Kidney glomerular epithelial cell (primary cell): ENCODE data around the gene GLT8D2.
A peak's percentile ranks its signal among the peaks of the same experiment; 100 is the strongest.

Source experiments
- DNase-seq: peaks from one replicate; lab custom pipeline; 2025; lab: John Stamatoyannopoulos, UW

The GLT8D2 gene, protein sequence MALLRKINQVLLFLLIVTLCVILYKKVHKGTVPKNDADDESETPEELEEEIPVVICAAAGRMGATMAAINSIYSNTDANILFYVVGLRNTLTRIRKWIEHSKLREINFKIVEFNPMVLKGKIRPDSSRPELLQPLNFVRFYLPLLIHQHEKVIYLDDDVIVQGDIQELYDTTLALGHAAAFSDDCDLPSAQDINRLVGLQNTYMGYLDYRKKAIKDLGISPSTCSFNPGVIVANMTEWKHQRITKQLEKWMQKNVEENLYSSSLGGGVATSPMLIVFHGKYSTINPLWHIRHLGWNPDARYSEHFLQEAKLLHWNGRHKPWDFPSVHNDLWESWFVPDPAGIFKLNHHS

DNA sequence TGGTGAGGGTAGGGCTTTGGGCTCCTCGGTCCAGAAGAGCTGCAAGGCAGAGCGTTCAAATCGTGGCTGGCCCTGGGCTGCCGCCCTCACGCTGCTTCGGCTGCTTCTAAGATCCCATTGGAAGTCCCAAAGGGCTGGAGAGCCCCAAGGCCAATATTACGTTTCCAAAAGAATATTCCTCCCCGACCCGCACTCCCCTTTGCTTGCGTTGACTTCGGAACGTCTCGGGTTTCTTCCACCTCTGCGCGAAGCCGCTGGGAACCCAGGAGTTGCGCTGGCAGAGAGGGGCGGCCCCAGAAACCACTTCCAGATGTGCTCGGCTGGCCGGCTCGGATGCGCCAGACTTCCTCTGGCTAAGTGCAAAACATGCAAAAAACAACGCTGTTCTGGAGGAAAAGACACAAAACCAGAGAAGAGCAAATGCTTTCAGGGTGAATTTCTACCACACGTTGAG, at the start of gene GLT8D2:
GLT8D2 (minus strand) TSS at position 285 of the 454 bp plus-strand sequence. CDS start 30,539 bp downstream, outside the sequence.
- DNase-seq: no peak

DNA sequence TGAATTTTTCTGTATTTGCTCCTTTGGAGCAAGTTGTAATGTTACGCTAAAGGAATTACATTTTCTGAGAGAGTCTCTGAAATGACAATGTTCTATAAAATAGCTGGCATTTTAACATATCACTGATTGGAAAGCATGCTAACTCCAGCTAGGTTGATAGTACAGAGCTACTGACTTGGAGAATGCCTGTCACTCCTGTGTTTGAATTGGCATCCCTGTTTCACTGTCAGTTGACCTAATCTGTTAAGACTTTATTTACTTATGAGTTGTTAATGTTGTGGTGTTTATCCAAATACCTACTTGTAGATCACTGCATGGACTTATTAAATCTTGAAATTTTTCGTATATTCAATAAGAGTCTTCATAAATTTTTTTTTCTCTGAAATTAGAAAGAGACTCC, 48.0 kb upstream of the GLT8D2 start:
- DNase-seq: no peak

DNA sequence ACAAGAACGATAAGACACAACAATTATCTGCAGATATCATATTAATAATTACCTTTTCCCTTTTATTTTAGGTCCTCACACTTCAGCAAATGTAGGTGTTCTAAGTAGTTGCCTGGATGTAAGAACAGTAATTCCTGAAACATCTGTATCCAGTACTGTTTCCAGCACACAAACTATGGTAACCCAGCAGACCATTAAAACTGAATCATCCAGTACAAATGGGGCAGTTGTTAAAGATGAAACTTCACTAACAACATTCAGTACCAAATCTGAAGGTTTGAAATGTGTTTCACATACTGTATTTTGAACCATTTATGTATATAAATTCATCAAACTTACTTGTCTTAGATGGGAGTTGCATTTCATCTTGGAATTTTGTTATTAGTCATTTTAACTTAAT, 45.3 kb upstream of the GLT8D2 start:
- no peak for DNase-seq

DNA sequence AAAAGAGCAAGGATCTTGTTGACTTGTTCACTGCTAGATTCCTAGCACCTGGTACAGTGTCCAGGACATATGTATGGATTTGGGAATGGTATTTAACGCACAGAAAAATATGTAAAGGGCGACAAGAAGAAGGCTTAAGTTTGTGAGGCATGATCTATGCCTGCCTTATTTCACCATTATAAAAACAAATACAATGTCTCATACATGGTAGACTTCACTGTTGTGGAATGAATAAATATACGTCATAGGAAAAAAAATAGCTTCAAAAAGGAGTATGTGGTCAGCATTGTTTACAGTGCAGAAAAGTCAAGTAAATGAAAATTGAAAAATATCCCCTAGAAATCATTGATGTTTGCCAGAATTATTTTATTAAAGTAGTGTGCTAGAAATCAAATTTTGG, 44.3 kb upstream of the GLT8D2 start:
- no peak for DNase-seq

DNA sequence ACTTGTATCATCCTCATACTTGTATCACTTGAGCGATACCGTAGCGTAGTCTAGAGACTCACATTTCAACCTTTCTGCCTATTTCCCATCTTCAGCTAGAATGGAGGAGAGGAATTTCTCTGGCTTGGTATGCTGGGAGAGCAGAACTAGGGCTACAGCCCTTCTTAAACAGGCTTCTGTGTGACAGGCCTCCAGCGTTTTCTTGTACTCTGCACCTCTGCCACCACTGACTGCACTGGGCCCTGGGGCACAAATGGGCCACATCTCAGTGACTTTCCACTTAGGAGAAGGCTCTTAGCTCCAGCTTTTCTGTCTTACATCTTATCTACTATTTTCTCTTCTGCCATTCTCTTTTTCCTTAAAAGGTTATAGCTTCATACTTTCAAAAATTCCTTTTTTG, 41.1 kb upstream of the GLT8D2 start:
- DNase-seq: no peak

DNA sequence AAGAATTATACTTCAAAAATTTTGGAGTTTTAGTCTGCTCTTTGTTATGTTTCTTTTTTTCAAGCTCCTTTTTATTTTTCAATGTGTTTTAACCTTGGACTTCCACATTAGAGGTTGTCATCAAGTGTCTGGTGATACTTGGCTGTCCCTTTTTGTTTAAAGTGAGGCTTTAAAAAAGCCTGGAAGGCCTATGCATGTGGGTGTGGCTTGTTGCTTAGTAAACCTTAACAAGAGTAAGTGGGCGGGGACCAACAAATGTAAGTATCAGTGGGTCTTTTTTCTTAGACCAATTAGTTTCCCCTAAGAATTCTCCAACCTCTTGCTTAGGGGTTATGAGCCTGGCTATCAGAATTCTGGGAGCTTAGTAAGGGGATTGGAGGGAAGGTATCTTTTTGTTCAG, 40.7 kb upstream of the GLT8D2 start:
- no peak for DNase-seq

DNA sequence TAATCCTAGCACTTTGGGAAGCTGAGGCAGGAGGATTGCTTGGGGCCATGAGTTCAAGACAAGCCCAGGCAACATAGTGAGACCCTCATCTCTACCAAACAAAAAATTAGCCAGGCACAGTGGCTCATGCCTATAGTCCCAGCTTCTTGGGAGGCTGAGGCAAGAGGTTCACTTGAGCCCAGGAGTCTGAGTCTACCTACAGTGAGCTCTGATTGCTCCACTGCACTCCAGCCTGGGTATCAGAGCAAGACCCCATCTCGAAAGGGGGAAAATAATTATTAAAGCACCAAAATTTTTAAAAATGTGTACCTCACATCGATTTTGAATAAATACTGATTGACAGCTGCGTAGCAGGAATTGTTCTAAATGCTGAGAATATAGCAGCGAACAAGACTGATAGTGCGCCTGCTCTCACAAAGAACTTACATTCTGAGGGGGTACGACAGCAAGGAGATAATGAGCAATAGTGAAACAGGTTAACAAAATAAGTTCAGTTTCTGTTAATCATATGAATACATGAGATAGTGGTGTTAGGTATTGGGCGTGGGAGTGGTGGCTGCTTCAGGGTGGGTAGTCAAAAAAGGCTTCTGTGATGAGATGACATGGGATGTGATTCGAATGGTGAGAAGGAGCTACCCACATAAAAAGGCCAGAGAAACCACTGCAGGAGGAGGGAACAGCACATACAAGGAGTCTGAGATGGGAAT, 33.9 kb upstream of the GLT8D2 start:
- no peak for DNase-seq

DNA sequence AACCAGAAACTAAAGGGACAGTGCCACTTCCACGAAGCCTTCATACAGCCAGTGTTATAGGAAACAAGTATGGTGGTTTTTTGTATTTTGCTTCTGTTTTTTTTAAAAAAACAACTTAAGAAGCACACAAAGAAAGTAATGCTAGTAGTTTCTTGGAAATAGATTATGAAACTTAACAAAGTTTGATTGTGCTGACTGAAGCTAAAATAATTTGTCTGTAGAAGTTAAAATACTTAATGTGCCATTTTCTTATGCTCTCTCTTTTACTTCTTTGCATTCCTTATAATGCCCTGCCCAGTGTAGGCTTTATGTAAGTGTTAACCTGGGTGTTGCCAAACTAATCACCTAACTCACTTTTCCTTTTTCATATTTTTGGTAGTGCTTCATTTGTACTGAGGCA, 30.8 kb upstream of the GLT8D2 start:
- DNase-seq: no peak

DNA sequence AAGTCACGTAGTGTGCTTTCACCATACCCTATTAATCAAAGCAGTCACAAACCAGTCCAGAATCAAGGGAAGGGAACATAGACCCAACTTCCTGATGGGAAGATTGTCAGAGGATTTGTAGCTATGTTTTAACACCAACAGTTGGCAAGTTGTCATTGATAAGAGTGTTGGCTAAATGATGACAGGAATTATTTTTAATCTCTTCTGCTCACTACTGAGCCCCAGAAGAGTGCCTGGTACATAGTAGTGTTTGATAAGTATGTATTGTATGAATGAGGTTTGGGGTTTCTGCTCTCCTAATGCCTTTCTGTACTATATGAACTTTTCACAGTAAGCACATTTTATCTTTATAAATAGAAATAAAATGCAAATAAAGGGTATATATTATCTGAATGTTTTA, 29.0 kb upstream of the GLT8D2 start:
- no peak for DNase-seq

DNA sequence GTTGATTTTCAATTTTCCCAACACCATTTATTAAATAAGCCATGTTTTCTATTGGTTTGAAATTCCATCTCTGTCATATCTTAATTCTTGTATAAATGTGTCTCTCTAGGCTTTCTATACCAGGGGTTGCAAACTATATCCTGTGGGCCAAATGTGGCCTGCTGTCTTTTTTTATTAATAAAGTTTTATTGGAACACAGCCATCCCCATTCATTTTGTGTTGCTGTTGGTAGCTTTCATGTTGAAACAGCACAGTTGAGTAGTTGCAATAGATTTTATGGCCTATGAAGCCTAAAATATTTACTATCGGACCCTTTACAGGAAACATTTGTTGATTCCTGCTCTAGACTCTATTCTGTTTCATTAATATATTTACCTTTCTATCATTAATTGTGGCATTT, 23.7 kb upstream of the GLT8D2 start:
- DNase-seq: no peak

DNA sequence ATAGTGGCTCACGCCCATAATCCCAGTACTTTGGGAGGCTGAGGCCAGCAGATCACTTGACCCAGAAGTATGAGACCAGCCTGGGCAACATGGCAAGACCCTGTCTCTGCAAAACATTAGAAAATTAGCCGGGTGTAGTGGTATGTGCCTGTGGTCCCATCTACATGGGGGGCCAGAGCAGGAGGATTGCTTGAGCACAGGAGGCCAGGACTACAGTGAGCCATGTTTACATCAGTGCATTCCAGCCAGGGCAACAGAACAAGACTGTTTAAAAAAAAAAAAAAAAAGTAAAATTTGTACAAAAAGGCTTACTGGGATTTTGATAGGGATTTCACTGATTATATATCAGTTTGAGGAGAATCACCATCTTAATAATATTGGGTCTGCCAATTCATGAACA, 22.1 kb upstream of the GLT8D2 start:
- no peak for DNase-seq

DNA sequence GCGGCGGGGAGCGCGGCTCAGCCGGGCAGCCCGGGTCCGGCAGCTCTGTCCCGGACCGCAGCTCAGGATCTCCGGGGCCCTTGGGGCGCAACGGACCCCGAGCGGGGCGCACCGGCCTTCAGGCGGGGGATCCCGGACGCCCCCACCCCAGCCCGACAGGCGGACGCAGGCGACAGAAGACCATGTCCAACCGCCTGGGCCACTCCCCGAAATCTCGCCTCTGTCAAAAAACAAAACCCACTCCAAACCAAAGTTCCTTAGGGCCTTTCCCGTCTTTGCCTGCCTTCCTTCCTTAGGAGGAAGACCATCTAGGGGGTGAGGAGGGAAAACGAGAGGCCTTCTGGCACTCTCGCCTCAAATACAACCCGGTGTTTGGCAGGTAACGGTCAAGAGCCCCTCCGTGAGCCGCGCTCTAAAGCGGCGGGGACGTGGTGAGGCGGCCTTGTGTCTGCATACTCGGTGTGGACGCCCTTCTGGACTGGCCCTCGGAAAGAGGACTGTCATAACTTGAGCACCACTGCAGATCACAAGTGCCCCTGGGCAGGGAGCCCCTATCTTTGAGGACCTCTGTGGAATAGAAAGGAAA, 14.9 kb upstream of the GLT8D2 start:
- DNase-seq: no peak

DNA sequence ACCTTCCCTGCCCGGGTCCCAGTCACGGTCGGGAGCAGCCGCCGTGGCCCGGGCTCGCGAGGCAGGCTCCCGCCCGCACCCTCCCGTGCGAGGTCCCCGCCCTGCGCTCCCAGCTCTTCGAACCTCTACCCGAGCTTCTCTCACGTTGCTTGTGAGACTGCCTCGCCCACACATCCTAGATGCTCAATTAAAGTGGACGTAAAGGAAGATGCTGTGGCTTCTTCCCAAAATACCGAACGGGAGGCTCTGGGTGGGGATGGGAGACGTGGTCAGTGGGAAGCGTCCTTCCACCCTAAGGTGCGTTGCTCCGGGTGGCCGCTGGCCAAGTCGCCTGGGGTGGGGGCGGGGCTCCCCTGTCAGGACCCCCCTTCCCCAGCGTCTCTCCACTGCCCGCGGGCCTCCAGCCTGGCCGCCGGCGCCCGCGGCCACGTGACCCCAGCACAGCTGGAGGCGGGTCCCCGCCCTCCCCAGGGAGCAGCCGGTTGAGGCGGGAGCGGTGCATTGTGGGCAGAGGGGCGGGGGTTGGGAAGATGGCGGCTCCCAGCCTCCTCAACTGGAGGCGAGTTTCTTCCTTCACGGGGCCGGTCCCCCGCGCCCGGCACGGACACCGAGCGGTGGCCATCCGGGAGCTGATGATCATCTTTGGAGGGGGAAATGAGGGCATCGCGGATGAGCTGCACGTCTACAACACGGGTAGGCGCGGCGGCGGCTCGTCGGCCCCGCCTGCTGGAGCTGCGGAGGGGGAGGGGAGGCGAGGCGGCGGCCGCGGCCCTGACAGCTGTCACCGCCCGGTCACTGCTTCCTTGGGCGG, 14.2 kb upstream of the GLT8D2 start, which contains the start of gene HCFC2:
HCFC2 (plus strand) TSS at position 501 of the 811 bp plus-strand sequence; CDS start at position 531, 30 bp downstream.
- DNase-seq: peak; percentile 63

DNA sequence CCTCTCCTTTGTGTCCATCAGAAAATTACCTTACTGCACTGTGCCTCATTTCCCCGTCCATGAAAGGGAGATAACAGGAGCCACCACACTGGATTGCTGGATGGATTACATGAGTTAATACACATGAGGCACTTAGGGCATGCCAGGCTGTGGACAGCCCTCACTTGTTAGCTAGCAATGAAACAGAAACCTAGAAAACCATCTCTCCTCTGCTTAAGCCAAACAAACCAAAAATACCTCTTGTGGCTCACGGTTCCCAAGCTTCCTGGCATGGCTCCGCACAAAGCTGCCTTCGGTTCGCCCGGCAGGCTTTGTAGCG, 13.7 kb upstream of the GLT8D2 start:
- peak; percentile 44 for DNase-seq

DNA sequence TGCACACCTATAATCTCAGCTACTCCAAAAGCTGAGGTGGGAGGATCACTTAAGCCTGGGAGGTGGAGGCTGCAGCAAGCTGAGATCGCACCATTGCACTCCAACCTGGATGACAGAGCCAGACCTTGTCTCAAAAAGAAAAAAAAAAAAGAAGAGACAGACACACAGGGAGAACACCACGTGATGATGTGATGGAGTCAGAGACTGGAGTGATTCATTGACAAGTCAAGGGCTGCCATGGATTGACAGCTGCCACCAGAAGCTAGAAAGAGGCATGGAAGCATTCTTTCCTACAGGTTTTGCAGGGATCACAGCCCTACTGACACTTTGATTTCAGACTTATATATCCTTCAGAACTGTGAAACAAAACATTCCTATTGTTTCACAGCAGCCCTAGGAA, 10.8 kb upstream of the GLT8D2 start:
- DNase-seq: peak; percentile 13

DNA sequence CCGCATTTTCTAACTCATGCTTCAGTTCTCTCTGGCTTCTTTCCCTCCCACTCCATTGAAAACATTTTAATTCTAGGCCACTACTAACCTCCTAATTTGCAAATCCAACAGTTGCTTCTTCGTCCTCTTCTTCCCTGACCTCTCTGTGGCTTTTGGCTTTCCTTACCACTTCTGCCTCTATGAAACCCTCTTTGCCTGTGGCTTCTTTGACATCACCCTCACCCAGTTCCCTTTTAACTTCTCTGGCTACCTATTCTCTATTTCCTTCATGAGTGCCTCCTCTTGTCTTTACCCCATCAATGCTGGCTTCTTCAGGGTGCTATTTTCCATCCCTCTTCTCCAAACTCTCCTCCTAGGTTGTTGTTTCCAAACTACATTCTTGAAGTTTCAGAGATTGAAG, 10.0 kb upstream of the GLT8D2 start:
- no peak for DNase-seq

DNA sequence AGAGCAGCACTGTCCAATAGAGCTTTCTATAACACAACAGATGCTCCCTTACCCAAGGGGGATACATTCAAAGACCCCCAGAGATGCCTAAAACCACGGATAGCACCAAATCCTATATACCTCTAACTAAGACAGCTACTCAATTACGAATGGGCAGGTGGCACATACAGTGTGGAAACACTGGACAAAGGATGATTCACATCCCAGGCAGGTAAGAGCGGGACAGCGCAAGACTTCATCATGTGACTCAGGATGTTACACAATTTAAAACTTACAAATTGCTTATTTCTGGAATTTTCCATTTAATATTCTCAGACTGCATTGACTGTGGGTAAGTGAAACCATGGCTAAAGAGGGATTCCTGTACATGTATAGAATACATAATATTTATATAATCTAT, 8.8 kb upstream of the GLT8D2 start:
- no peak for DNase-seq

DNA sequence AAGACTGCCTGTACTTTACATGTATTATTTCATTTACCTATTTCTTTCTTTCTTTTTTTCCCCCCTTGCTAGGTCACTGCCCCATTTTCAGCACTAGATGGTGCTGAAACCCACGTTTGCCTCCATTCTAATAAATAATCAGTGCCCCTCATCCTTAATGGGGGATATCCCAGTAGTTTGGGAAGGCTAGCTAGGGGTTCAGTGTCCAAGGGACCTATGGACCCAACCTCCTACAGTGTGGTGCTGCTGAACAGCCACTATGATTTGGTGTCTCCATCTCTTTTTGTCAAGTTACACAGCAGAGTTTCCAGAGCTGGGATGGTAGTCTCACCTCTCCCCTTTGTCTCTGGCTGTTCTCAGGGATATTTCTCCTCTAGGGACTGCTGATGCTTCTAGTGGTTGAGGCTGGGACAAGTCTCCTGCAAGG, 7.8 kb upstream of the GLT8D2 start:
- peak; percentile 13 for DNase-seq

DNA sequence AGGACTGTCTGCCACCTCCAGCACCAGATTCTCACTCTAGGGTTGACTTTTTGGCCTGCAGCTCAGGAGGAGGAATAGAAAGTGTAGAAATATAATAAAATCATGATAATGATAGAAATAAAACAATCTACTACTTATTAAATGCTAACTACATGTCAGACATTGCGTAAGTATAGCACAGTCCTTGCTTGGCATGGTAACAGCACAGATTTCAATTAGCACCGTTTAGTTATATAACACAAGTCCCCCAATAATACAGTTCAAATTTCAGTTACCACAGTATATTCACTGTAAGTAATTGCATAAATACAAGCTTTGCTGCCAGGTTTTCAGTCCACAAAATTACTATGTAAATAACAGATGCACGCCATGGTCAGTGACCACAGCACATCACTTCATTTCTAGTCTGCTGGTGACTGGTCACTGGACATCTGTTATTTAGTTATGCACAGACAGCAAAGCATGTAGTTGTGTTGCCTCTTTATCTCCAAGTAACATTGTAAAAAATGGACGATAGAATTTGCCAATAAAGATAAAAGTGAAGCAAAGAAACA, 6.5 kb upstream of the GLT8D2 start:
- no peak for DNase-seq

DNA sequence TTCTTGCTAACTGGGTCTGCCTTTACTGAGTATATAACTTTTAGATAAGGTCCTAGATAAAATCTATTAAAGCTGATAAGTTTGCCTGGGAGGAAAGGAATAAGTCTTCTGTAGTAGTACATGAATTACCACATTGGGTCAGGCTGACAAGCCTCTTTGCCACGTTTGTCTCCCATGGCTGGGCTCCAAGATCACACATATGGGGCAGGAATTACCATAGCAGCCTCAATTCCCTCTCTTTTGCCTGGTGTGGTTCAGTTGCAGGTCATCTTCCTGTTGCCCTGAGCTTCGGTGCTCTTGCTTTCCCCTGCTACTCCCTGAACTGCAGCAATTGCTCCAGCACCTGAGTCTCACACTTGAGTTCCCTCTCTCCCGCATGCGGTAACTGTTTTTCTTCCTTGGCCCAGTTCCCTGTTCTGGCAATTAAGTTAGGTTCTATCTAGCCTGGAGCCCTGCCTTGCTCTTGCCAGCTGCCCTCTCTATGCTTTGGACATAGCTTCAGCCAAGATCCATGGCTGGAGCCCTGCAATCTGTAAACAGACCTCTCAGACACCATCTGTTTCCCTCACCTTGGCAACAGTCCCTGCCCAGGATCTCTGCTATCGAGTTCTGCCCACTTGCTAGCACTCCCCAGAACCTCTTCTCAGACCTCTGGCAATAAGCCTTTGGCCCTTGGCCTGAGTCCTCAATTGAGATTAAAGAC, 5.8 kb upstream of the GLT8D2 start:
- DNase-seq: no peak

DNA sequence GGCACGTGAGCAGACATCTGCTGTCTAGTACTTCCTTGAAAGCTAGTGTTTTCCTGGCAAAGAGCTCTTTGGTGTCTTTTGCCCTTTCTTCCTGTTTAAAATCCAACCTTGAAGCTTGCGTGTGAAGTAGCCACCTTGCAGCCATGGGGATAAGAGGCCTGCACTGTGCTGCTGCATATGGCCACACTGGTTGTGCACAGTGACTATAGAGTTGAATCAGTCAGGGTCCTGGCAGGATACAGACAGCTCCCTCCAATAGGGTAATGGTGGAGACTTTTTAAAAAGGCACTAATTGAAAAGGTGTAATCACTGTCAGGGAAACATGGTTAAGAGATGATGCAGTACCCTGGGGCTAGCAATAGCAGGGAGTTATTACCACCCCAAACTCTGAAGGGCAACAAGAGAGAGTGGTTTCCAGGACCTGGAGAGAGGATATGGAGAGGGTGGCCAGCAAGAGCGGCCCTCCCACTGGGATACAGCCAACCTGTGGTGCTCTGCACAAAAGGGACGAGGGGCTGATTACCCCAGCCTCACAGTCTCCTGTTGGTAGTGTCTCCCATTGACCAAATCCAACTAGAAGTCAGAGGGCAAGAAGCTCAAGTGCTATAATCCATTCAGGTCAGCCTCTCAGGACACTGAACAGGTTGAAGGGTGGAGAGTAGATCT, 4.8 kb upstream of the GLT8D2 start:
- no peak for DNase-seq
